ENCODE data around the gene ROBO1. TPM values are rescaled to one million over a fixed set of nuclear protein-coding genes. Genes with fewer than 3 reads are reported as not detected.

The ROBO1 gene
- total RNA-seq, 1 donor from 2014 or later: 66.5 TPM

GRCh38 chr3:78712270-78712669, 1055.5 kb downstream of the ROBO1 start:
- H3K4me1 ChIP-seq: no peaks in the 10 kb centered on the region
- TF ChIP-seq POLR2A (IDR thresholded peaks at IDR 0.05) (no peak), POLR2AphosphoS5 (IDR thresholded peaks at IDR 0.05; ENCODE audit: insufficient read depth in 1 of 2, low read depth in 1 of 2) (no peak)
- no peak overlapping the region for H3K27ac ChIP-seq
- no peak overlapping the region for H3K4me3 ChIP-seq
- no peaks in the 10 kb centered on the region for H3K9me3 ChIP-seq
- H3K27me3 ChIP-seq: no peaks in the 10 kb centered on the region
- intact Hi-C loops (cut with DNase I): no loop called here
- DNase-seq (ENCODE audit: extremely low spot score in 2 of 2): no peak
- no peaks in the 10 kb centered on the region for H3K36me3 ChIP-seq

- no peak overlapping the region for H3K27ac ChIP-seq
Measured at GRCh38 chr3:78708565-78709073, 1059.2 kb downstream of the ROBO1 start.

GRCh38 chr3:78707609-78708008, 1060.2 kb downstream of the ROBO1 start:
- H3K27ac ChIP-seq: no peak overlapping the region
- no peaks in the 10 kb centered on the region for H3K36me3 ChIP-seq
- intact Hi-C loops (cut with DNase I): no loop called here
- TF ChIP-seq POLR2A (IDR thresholded peaks at IDR 0.05): no peak
- no peak for TF ChIP-seq CTCF (IDR thresholded peaks at IDR 0.05)
- TF ChIP-seq POLR2AphosphoS5 (IDR thresholded peaks at IDR 0.05; ENCODE audit: insufficient read depth in 1 of 2, low read depth in 1 of 2): no peak
- no peak overlapping the region for H3K4me3 ChIP-seq
- H3K27me3 ChIP-seq: no peaks in the 10 kb centered on the region
- DNase-seq (ENCODE audit: extremely low spot score in 2 of 2): no peak
- H3K9me3 ChIP-seq: no peaks in the 10 kb centered on the region
- no peaks in the 10 kb centered on the region for H3K4me1 ChIP-seq

More at GRCh38 chr3:78708565-78709073, 1059.2 kb downstream of the ROBO1 start:
- no peak for TF ChIP-seq POLR2AphosphoS5 (IDR thresholded peaks at IDR 0.05; ENCODE audit: insufficient read depth in 1 of 2, low read depth in 1 of 2)
- TF ChIP-seq POLR2A (IDR thresholded peaks at IDR 0.05): no peak
- no peak for TF ChIP-seq CTCF (IDR thresholded peaks at IDR 0.05)
- Histone ChIP-seq H3K27me3 (no peaks in the 10 kb centered on the region), H3K9me3 (no peaks in the 10 kb centered on the region), H3K36me3 (no peaks in the 10 kb centered on the region), H3K4me1 (no peaks in the 10 kb centered on the region), H3K4me3 (no peak overlapping the region)
- DNase-seq (ENCODE audit: extremely low spot score in 2 of 2): no peak
- intact Hi-C loops (cut with DNase I): no loop called here

- Histone ChIP-seq H3K36me3 (no peaks in the 10 kb centered on the region), H3K4me3 (no peak overlapping the region), H3K9me3 (no peaks in the 10 kb centered on the region), H3K27ac (no peak overlapping the region), H3K4me1 (no peaks in the 10 kb centered on the region), H3K27me3 (no peaks in the 10 kb centered on the region)
- intact Hi-C loops (cut with DNase I): no loop called here
- TF ChIP-seq CTCF (IDR thresholded peaks at IDR 0.05) (no peak), POLR2A (IDR thresholded peaks at IDR 0.05) (no peak), POLR2AphosphoS5 (IDR thresholded peaks at IDR 0.05; ENCODE audit: insufficient read depth in 1 of 2, low read depth in 1 of 2) (no peak)
- no peak for DNase-seq (ENCODE audit: extremely low spot score in 2 of 2)
Measured at GRCh38 chr3:78706906-78707523, 1060.8 kb downstream of the ROBO1 start.

- Histone ChIP-seq H3K9me3 (no peaks in the 10 kb centered on the region), H3K4me1 (no peaks in the 10 kb centered on the region), H3K36me3 (no peaks in the 10 kb centered on the region), H3K4me3 (no peak overlapping the region), H3K27me3 (no peaks in the 10 kb centered on the region), H3K27ac (no peak overlapping the region)
- no peak for DNase-seq (ENCODE audit: extremely low spot score in 2 of 2)
- intact Hi-C loops (cut with DNase I): no loop called here
- TF ChIP-seq CTCF (IDR thresholded peaks at IDR 0.05): no peak
- no peak for TF ChIP-seq POLR2A (IDR thresholded peaks at IDR 0.05)
- TF ChIP-seq POLR2AphosphoS5 (IDR thresholded peaks at IDR 0.05; ENCODE audit: insufficient read depth in 1 of 2, low read depth in 1 of 2): no peak
Measured at GRCh38 chr3:78703944-78704343, 1063.9 kb downstream of the ROBO1 start.

Data from vagina (tissue), 2 donors.